GM19372 (cell line): Measurements from ENCODE around the gene ASCL2.

ENCODE experiments used
- ATAC-seq: cut with Tn5 transposase; IDR thresholded peaks from one replicate; pipeline ENCODE4 v1.9.1; 2021; ENCODE audit warnings: mild to moderate bottlenecking, low read depth, moderate library complexity; ENCODE audit not compliant: unreplicated experiment

The ASCL2 gene

GRCh38 chr11:2275334-2276279 is 5.2 kb upstream of the ASCL2 start:
- ATAC-seq: no peak

- ATAC-seq: no peak
Observed at GRCh38 chr11:2273771-2274170, 3.4 kb upstream of the ASCL2 start.

DNA sequence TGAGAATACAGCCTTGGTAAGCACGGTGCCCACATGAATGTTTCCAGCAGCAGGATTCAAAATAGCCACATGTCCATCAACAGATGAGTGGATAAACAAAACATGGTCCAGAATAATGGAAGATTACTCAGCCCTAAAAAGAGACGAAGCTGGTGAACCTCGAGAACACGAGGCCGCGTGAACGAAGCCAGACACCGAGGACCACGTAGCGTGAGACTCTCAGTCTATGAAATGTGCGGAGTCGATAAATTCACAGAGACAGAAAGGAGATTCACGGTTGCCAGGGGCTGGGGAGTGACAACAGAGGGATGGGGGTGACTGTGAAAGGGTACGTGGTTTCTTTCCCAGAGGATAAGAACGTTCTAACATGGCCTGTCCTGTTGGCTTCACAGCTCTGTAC is 2.9 kb upstream of the ASCL2 start:
- ATAC-seq: no peak

DNA sequence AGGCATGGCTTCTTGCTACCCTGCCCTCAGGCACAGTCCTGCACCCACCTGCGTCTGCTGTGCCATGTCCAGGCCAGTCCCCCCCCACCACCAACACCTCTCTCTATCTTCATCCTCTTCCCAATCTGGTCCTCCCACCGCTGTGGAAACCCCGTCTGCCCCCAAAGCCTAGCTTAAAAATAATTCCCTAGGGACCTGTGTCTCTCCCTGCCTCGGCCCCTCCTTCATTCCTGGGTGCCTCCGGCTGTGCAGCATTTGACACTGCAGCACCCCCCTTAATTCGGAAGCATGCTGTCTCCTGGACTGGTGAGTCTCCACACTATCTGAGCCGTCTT is 2.5 kb upstream of the ASCL2 start:
- no peak for ATAC-seq

GRCh38 chr11:2272228-2272945 is 2.0 kb upstream of the ASCL2 start:
- no peak for ATAC-seq

GRCh38 chr11:2271327-2272227 is 1.2 kb upstream of the ASCL2 start:
- ATAC-seq: no peak

DNA sequence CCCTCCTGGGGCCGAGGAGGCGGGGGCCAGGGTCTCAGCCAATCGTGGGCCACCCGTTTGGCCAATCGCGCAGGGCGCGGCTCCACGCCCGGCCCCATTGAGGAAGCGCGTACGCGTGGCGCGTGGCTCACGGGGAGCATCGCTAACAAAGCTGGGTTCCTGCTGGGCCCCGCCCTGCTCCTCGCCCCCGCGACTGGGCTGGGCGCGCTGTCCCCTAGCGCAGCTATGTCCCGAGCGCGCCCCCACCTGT is 614 bp upstream of the ASCL2 start:
- no peak for ATAC-seq

- no peak for ATAC-seq
Observed at GRCh38 chr11:2269601-2270321, 627 bp downstream of the ASCL2 start.

DNA sequence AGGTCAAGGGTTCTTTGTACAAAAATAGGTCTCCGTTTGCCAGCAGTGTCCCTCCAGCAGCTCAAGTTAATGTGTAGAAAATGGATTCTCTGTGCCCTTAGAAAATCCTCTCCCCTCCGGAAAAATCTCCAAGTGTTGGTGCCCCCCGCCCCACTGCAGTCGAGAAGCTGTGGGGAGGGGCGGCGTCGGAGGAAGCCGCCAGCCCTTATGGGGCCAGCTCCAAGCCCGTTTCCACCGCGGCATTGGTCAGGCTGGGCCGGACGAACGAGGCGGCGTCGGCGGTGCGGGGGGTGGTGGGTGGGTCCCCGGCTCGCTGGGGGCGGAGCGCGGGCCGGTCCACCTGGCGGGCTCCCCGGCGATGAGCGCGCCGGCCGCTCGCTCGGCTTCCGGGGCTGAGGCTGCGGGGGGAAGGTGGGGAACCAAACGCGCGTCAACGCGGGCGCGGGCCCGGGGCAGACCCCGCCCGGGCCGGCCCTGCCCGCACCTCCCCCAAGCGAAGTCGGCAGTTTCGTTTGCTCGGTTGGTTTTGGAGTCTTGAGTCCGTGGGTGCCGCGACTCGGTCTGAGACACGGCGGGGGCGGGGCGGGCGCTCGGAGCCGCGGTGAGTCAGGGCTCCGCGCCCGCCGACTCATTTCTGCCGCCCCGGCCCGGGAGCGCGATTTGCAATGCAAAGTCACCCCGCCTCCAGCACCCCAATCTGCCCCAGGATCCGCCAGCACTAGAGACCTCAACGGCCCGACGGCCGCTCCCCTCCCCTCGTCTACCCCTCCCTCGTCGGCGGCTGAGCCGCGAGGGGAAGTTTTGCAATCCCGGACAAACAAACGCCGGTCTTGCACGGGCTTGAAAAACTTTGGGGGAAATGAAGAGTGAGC is 1.4 kb downstream of the ASCL2 start:
- no peak for ATAC-seq

DNA sequence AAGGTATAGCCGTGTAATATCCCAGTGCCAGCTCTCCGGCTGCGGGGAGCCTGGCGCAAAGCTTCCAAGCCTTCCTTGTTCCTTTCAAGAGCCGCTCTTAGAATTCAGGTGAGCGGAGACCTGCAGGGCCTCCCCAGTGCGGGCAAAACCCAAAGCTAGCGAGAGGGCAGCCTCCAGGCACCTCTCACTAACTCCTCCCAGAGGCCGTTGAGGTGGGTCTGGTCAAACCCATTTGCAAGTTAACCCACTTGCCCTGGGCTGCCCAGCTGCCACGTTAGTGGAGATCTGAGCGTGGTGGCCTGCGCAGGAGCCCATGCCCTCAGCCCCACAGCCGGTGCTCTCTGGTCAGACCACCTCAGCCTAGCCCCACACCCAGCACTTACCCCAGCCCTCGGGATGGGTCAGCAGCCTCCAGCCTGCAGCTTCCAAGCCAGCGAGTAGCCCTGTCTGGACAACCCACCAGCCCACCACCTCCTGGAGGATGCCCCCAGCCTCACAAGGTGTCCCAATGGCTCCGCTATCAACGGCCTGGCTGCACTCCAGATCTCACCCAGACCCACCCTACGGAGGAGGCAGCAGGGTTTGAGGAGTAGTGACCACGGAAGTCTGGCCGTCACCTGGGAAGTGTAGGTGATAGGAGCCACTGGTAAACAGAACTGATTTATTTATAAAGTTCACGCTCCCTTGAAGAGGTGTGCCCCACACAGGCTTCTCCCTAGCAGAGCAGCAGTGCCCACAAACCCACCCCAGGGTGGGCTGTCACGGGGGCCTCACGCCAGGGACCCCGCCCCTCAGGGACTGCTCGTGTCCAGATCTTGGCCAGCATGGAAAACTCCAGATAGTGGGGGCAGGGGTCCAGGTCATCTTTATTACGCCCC is 2.3 kb downstream of the ASCL2 start:
- no peak for ATAC-seq

DNA sequence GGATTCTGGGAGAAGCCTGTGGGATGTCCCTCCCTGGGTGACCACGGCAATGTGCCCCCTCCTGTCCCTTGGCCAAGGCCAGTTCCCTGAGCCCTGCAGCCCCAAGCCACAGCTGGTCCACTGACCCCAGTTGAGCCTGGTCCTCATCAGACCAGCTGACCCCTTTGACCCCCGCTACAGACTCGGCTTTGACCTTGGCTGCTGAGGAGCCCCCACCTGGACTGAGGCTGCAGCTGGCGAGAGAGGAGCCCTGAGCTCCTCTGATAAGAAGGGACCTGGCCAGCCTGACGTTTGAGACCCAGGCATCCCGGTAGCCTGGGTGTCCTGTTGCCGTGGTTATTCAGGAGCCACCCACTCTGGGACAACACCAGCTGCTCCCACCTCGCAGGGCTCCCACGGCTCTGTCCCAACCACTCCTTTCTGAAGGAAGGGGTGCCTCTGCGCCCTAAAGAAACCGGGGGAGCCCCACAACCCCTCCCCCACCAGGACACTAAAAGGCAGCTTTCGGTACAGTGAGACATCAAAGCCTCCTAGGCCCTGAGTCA is 3.0 kb downstream of the ASCL2 start:
- ATAC-seq: no peak

GRCh38 chr11:2266586-2267305 is 3.6 kb downstream of the ASCL2 start:
- no peak for ATAC-seq

GRCh38 chr11:2265854-2266585 is 4.4 kb downstream of the ASCL2 start:
- ATAC-seq: no peak

DNA sequence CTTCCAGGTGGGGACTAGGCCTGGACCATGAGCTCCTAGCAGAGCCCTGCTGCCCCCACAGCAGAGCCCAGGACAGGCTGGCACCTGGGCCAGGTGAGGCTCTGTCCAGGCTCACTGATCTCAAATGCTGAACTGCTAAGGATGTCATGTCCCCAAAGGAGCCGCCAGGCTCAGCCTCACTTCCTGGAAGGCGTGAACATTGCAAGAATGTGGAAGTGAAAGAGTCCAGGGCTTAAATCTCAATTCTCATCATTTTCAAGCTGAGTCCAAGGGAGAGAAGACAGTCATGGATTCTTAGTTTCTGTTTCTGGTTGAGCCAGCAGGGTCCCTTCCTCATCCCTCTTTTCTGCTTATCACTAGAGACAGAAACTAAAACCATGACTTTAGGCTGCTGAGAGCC is 5.0 kb downstream of the ASCL2 start:
- no peak for ATAC-seq

- no peak for ATAC-seq
Observed at GRCh38 chr11:2264366-2265053, 5.9 kb downstream of the ASCL2 start.

- no peak for ATAC-seq
Observed at GRCh38 chr11:2263724-2264360, 6.5 kb downstream of the ASCL2 start.
